WI38 (cell line): ENCODE data around the gene SOX10.

Source experiments
- H3K4me3 ChIP-seq: 2 replicates; pipeline ENCODE4 v1.5.1; 2011; ENCODE audit warnings: low read depth, mild to moderate bottlenecking, control low read depth, low read length
- TF ChIP-seq, protein P1 (sequence below): IDR thresholded peaks from 2 replicates; pipeline ENCODE4 v1.5.1; 2012; ENCODE audit warnings: low read depth, mild to moderate bottlenecking, control low read depth, low read length

SOX10 gene

DNA sequence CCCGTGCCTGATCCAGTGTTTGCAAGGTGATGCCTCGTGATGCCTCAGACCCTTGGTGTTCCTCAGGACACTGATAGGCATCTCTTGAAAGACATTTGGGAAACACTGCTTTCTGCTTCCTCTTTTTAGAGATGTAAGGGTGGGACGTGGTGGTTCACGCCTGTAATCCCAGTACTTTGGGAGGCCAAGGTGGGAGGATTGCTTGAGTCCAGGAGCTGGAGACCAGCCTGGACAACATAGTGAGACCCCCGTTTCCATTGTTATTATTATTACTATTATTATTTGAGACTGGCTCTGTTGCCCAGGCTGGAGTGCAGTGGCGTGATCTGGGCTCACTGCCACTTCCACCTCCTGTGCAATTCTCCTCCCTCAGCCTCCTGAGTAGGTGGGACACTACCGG is 6.5 kb upstream of the SOX10 start:
- TF ChIP-seq, protein P1, sequence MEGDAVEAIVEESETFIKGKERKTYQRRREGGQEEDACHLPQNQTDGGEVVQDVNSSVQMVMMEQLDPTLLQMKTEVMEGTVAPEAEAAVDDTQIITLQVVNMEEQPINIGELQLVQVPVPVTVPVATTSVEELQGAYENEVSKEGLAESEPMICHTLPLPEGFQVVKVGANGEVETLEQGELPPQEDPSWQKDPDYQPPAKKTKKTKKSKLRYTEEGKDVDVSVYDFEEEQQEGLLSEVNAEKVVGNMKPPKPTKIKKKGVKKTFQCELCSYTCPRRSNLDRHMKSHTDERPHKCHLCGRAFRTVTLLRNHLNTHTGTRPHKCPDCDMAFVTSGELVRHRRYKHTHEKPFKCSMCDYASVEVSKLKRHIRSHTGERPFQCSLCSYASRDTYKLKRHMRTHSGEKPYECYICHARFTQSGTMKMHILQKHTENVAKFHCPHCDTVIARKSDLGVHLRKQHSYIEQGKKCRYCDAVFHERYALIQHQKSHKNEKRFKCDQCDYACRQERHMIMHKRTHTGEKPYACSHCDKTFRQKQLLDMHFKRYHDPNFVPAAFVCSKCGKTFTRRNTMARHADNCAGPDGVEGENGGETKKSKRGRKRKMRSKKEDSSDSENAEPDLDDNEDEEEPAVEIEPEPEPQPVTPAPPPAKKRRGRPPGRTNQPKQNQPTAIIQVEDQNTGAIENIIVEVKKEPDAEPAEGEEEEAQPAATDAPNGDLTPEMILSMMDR: no peak
- H3K4me3 ChIP-seq: no peak overlapping the region

DNA sequence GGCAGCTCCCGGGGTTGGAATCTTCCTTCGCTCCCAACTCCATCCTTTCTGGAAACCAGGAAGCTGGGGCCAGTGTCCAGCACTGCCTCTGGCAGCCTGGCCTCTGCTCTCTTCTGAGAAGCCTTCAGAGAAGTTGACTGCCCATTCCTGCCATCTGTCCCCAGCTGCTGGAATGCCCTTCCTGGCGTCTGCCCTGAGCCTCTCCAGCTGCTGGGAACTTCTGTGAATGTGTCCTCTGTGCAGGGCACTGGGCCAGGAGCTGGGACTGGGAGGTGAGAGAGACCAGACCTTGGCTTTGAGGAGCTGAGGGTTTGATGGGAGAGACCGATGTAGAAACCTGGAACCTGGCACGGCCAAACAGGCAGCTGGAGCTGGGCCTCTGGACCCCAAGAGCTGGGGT is 5.9 kb upstream of the SOX10 start:
- H3K4me3 ChIP-seq: no peak overlapping the region
- TF ChIP-seq, protein P1: no peak

DNA sequence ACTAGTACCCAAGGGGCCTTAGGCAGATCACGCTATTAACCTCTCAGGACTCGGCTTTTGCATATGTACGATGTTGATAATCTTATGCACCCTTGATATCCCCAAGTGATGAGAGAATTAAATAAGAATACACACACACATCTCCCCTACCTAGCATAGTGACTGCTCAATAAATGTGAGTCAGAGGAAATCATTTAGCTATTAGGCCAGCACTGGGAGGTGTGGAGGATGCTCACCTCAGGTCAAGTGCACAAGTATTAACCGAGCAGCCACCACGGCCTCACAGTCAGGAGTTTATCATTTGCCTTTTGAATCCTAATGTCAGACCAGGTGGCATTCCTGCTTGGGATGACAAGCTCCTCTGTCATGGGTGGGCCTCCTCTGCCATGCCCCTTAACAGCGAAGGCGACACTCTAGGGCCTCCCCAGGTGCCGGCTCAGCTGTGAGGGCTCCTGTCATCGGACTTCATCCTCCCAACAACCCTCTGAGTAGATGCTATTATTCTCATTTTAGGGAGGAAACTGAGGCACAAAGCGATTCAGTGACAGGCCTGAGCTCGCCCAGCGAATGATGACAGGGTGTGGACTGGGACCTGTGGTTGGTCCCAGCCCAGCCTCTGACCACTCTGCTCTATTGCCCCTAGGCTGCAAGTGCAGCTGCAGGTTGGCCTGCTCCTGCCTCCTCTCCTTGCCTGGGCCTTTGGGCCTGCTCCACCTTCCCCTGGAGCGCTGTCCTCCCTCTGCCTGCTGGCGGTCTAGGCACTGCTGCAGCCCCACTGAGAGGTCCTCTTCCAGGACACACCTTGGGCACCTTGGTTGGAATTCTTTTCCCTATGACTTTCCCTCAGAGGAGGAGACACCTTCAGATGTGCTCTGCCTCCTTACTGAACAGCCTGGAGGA is 5.0 kb upstream of the SOX10 start:
- TF ChIP-seq, protein P1: no peak
- H3K4me3 ChIP-seq: no peak overlapping the region

DNA sequence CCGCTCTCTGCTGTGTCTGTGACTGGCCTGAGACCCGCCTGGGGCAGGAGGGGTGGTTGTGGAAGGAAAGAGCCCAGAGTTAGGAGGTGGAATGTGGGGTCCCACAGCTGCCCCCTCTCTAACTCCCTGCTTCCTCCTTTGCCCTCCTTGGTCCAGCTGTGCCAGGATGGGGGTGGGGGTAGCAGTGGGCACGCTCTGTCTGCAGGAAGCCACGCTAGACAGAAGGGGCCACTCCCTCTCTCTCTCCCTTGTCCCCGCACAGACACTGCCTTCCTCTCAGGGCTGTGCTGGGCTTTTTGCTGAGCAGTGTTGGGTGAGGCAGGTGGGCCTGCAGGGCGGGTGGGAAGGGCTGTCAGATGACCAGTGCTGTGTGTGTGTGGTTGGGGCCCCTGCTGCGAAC is 2.0 kb upstream of the SOX10 start:
- H3K4me3 ChIP-seq: no peak overlapping the region
- TF ChIP-seq, protein P1: no peak

DNA sequence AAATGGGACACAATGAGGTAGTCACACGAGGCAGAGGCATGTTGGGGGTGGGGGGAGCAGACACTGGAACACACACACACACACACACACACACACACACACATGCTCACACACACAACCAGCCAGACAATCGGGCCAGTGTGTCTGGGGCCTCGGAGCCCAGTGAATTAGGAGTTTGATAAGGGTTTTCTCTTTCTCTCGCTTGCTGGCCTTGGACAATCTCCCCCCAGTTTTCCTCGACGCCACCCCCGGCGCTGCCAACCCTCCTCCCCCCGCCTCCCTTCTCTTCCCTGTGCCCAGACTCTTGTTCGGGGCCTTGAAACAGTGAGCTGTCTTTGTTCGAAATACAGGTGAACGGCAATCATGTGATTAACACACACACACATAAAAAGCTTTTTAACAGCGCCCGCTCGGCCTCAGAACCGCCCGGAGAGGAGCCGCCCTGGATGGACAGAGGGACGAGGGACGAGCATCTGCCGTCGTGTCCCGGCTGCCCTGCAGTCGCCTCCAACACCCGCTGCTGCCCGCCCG is 1.5 kb upstream of the SOX10 start:
- no peak overlapping the region for H3K4me3 ChIP-seq
- TF ChIP-seq, protein P1: no peak

DNA sequence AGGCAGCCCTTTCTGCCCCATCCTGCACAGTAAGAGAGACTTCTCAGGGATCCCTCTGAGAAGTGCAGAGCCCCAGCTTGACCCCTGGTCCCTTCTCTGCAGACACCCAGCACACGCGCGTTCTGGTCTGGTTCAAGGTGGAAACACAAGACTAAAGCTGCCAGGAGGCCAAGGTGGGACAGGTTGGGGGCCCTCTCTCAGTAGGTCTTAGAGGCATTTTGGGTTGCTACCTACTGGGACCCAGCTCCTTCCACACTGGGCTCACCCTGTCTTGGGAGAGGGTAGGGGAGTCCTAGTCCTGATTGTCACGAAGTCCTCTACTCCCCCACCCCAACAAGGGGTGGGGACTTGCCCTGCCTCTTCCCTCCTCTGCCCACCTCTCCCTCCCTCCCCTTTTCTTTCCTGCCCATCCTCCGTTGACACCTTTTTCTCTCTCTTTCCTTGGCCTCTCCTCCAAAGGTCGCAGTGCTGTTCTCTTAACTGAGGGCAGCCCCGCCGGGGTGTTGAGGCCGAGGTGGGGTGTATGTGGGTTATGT is 763 bp upstream of the SOX10 start:
- TF ChIP-seq, protein P1: no peak
- H3K4me3 ChIP-seq: no peak overlapping the region
